HG02943 (cell line): ENCODE measurements around the gene NFATC2.

Experiments
- ATAC-seq: cut with Tn5 transposase; IDR thresholded peaks from one replicate; pipeline ENCODE4 v1.9.1; 2021; ENCODE audit warnings: mild to moderate bottlenecking, low read depth, moderate library complexity; ENCODE audit not compliant: unreplicated experiment

Gene NFATC2

DNA sequence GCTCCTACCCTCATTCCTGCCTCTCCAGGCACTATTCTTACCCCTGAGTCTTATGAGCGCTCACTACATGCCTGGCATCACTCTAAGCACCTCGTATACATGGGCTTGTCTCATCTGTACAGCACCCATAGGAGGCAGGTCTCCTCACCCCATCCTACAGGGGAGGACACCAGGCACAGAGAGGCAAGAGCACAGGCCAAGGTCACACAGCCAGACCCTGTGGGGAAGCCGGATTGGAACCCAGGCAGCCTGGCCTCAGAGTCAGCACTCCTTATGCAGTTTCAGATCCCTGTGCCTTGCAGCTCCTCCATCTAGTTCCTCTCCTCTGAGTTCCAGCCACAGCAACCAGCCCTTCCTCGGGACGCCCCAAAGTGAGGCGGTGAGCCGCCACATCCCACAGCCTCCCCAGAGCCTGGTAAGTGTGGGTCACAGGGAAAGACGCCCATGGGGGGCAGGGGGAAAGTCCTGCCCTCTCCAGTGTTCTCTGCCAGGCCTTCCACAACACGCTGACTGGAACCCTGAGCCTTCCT, 103.3 kb downstream of the NFATC2 start:
- ATAC-seq, result no peak

DNA sequence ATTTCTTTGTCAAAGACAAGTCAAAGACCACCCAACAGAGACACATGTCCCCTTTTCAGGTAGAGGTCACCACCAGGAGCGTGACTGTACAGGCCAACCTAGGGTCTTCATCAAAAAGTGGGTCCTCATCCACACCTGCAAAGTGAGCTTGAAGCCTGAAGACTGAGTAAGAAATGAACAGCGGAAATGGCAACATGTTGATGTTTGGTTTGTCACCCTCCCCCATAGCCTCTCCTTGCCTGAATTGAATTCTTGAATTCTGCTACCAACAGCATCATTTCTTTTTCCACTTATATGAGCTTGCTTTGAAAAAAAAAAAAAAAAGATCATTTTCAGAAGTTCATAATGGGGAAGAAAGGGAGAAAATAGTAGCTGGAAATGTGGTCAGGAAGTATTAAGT, 104.4 kb downstream of the NFATC2 start:
- no peak for ATAC-seq

DNA sequence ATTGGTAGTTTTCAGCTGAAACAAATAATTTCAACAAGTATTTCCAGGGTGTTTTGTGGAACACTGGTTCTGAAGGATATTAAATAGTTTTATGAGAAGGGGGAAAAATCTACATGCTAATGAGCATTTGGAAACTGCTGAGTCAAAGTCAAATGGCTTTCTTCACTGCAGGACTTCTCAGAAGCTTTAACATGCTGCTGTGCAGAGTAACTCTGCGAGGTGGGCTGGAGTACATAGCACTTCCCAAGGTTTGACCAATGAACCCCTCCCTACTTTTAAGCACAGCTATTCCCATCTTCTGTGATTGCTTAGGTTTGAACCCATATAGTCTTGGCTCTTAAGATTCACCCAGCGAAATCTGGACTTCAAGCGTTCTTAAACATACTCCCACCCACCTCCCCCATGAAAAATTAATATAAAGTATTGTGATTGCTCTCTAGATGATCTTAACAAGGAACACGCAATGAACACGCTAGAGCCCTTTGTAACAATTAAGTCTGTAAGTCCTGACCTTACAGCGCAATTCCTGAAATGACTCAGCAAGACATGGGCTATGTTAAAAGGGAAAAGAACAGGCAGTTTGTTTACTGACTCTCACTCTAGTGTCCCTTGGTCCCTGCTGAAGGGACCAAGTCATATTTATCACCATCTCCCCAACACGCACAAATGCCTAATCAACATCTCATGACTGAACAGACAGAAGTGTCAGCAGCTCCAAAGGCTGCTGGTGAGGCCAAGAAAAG, 105.2 kb downstream of the NFATC2 start:
- no peak for ATAC-seq

DNA sequence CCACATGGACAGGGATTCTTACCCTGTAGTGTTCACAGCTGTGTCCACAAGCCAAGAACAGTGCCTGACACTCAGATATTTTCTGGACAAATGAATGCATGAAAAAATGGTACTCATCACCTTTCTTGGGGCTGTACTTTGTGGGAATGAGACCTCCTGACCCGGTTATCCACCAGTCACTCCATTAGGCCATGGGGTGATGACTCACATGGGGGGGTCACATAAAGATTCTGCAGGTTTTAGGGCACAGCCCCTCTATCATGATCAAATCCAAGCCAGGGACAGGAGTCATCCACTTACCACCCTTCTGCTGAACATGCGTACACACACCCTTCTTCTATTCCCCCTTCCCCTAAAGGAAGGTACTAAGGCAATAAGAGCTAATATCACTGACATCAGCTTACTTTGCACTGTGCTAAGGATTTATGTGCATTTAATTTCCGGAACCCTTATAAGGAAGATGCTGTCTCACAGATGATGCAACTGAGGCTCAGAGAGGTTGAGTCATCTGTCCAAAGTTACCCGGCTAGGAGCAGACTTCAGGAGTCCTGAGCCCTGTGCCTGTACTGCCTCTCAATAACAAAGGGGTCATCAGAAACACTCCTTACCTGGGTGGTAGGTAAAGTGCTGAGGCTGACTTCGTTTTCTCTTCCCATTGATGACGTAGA, 107.8 kb downstream of the NFATC2 start:
- ATAC-seq, result no peak

DNA sequence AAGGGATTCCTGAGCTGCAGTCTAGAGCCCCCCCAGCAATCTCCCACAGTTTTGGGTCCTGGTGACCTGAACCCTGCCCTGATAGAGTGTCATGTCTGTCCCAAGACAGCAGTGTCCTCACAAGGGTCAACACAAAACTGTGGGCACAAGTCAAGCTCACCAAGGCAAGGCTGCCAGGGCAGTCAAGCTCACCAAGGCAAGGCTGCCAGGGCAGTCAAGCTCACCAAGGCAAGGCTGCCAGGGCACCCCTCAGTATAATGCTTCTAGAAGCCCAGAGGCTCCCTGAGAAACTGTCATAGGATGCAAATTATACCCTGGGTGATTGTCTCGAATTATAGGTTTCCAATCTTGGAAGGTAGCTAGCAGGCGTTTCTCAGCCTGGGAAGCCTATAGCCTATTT, 108.5 kb downstream of the NFATC2 start:
- ATAC-seq, result no peak

DNA sequence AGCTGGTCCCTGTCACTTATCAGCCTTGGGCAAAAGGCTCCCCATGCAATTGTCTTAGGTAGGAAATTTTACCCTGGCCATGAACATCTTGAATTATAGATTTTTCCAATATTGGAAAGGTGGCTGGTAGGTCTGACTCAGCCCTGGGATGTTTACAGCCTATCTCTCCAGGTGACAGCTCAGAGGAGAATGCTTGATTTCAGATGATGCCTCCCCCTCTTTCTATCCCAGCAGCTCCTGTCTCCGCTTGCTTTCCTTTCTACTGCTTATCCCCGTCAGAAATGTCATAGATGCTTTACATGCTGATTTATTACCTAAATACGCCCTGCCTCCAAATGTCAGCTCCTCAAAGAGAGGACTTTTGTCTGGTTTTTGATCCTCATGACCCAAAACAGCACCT, 109.6 kb downstream of the NFATC2 start:
- no peak for ATAC-seq

DNA sequence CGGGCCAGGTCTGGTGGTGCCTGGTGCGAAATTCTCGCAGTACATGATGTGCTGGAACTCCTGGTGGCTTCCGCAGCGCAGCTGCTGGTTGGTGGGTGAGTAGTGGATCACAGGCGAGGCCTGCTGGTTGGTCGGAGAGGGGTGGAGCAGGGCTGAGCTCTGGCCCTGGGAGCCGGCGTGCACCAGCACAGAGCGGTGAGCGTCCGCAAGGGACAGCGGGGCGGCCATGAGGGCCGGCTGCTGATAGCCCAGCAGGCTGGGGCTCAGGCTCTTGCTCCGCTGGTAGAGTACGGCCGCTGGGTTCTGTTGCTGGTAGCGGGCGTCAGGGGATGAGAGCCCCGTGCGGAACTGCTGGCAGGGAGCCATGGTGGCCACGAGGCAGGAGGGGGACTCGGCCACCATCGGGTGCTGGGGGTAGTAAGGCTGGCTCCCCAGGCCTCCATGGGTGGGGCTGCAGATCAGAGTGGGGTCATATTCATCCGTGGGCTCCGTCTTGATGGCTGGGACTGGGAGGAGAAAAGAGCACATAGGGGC, 110.2 kb downstream of the NFATC2 start:
- no peak for ATAC-seq

DNA sequence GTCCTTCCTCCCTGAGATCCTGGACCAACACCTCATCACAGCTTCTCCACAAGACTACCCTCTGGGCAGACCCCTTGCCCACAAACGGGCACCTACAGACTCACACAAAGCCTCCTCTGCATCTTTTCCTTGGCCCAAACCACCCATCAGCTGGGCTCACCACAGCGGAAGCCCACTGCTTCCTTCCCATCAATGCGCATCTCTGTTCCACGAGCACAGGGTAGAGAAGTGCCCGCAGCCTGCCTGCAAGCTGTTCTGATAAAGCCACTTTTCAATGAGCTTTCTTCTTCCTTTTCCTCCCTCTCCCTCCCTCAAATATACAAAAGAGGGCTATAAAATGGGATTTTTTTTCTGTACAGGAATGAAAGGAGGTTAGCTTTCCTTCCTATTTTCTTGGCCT, 111.2 kb downstream of the NFATC2 start:
- ATAC-seq, result no peak

DNA sequence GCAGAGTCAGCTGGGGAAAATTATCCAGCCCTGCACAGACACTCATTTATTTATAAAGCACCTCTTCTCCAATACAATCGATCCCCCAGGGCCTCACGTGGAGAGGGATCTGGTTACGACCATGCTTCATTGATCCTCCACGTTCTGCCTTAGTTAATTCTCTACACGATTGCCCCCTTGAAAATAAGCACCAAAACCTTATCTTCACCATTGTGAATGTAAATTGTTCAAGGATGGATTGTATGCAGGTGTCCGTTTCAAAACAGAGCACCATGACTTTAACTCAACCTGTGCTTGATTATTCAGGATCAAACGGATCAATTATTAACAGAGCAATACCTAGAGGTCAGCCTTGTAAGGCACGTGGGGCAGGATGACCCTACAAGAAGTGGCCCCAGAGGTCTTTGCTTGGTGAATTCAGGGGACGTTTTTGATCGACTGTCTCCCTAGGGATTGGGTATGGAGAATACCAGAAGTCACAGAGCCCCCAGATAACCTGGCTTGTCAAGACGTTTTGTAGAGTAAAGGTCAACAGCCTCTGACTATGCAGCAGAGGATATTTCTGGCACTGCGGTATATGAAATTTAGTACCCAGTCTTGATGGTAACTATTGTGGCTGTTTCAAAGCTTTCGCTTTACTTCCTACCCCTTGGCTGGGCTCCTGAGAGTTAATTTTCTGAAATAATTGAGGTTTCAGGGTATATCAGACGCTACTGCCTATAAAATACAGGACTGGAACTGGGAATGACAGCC, 112.1 kb downstream of the NFATC2 start:
- no peak for ATAC-seq

DNA sequence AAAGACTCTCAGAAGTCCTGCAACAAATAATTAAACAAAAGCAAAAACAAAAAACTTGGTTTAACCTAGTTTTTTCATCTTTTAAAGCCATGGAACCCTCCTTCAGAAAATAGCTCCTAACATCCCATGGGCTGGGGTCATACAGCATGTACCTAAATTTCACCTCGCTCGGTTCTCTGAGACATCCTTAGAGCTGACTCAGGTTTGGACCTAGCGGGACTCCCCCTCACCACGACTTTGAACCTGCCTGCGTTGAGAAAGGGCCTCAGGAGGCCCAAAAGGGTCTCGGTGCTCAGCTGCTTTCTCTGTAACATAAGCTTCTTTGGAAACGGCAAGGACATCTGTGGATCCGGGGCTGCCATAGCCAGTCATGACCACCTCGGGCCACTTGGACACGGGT, 112.8 kb downstream of the NFATC2 start:
- no peak for ATAC-seq

DNA sequence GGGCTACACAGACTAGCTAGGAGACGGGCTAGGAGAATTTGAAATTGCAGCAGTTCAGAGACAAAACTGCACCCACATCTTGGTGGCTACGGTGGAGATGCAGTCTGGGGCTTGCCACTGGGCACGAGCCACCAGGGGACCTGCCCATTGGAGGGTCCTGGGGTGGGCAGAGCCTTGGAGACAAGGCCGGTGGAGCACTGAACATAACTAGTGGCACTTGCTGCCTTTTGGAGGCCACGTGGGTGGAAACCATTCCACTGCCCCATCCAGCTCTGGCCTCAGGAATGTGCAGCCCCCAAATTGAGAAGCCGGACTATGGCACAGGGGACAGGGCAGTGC, 113.4 kb downstream of the NFATC2 start:
- ATAC-seq, result no peak

DNA sequence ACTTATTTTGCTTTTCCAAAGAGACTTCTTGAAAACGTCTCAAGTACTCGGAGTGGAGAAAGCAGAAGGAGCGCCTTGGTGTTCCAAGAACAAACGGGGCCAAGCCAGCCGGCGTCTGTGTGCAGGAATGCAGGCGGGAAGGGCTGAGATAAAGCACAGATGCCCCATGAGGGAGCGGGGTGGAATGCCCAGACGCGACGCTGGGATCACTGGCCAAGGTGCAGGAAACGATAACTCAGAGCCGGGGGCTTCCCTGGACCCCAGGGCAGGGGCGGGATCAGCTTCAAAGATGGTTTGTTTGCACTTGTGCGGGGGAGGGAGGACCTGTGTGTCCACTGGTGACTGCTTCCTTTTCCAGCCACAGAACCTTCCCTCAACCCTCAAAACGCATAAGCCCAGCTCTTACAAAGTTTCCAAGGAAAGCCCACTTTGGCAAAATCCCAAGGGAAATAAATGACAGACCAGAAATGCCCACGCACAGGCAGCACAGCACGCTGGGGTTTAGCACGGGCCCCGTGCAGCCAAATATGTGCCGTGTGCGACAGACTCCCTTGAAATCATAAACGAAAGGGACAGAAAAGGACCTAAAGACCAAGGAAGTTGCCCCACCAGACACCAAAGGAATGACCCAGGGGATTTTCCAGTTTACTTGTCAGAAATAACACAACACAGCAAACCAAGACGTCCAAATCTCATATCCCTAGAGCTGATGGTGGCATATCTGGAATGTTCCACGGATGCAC, 113.9 kb downstream of the NFATC2 start:
- no peak for ATAC-seq

DNA sequence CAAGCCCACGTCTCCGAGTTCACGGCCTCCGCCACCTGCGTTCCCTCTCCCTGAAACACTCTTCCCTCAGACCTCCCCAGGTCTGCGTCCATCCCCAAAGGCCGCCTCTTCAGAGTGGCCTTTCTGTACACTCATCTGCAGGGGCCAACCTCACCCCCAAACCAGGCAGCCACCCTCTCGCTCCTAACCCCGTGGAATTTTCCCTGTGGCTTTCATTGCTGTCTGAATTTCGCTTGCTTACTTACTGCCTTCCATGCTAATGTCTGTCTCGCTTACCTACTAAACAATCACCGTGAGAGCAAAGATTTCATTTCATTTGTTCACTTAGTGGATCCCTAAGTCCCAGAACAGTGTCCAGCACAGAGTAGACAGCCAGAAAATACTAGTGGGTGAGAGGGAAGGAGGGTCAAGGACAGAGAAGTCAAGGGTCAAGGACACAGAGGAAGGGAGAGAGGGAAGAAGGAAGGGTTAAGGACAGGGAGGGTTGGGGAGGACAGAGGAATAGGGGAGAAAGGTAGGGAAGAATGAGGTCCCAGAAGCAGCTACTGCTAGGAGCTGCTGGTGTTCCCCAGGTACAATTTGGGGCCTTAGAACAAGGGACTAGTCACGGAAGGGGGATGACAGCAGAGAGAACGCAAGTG, 114.7 kb downstream of the NFATC2 start:
- no peak for ATAC-seq

DNA sequence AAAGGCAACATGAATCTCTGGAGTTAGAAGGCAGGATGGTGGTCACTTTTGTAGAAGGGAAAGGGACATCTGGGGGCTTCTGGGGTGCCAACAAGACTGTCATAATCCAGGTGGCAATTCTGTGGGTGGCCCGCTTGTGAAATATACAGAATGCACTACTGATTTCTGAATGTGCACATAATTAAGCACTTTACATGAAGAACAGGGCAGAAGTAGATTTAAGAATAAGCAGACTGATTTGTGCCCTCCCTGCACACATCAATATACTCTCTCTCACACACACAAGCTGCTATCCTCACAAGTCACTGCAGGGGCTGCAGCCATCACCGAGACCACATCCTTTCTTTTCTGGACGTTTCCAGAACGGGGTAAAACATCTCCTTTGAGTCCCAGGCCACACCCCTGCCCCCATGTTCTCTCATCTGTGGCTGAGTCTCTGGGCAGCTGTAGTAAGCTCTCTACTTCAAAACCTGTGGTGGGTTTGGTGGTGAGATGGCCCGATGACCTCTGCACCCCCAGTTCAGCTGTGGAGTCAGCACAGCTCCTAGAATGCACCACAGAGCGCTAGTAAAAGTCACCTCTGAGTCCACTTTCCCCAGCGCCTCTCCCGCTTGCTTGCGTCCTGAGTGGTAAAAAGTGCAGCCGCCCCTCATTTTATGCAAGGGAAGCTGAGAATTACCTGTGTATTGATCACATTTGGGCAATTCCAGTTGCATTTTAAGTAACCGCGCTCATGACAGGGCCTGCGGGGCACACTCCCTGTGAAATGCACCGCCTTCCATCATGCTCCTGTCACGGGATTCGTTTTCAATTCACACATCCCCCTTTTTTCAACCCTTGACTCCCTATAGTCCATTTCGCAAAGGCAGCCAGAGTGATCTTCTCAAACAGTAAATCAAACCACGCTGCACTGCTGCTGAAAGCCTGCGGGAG, 115.5 kb downstream of the NFATC2 start:
- no peak for ATAC-seq

DNA sequence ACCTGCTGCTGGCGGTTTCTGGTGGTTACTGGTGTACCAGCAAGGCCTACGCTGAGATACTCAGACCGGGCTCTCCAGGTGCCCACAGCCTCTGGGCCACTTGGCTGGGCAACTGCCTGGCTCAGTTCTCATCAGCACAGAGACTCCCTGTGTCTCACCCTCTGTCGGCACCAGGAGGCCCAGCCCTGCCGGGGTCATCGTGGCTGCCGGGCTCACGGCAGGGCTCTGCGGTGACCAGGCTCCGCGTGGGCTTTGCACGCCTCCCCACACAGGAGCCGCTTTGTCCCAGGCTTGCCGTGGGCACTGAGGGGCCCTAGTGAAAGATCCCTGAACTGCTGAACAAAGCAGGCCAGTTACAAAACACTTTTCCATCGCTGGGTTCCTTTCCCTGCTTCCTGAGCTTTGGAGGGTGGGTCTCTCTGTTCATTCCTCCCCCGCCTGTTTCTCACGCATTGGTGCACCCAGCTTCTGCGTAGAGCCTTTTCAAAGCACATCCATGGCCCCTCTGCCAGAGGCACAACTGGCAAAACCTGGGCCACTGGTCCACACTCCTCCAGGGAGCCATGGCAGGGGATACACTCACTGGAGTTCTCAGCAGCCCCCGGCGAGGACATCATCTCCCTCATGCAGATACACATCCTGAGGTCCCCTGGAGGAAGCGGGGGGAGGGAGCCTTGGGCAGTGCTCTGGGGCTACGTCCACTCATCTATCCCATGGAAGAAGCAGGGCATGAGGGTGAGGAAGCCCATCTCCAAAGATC, 117.0 kb downstream of the NFATC2 start:
- no peak for ATAC-seq

DNA sequence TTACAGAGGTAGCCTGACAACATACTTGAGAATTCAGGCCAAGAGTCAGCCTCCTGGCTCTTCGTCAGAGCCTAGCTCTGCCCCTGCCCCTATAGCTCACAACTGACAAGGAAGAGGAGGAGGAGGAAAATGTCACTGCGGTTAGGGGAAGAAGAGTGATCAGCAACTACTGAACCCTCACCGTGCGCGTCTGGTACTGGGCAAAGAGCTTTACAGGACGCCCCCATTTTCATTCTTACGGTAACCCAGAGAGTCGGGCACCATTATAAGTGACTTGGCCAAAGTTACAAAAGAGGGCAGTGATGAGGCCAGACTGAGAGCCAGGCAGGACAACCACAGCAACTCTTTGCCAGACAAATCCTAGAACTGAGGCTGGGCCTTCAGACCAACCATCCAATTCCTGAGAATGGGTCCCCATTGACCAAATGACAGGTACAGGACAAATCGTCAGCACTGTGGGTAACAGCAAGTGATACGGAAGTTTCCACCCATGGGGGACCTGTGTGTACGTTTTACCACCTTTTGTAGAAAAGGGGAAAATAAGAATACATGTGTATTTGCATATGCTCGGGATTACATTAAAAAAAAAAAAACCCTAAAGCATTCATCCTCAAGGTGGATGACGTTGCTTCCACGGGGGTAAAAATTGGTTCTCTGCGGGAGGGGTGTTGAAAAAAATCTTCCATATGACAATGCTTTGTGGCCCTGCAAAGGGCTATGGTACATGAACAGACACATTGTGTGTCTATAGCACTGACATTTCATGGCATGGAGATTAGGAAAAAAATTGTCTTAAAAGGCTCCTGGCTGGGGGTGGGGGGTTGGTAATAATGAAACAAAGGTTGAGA, 118.0 kb downstream of the NFATC2 start:
- no peak for ATAC-seq

DNA sequence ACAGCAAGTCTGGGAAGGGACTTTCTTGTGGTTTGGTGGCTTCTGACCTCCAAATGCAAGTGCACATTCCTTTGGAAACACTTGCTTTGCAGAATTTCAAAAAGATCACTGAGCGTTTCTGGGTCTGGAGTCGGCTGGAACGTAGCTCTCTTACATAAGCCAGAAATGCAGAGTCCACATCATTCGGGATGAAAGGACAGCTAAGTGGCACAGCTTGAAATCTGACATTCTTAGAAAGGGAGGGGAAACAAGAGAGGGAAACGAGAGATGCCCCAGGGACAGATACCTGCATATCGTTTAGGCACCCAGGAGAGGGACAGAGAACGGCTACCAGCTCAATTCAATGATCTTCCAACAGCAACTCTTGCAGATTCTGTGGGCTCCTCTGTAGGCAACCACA, 118.7 kb downstream of the NFATC2 start:
- no peak for ATAC-seq
